IMR-90 (cell line): ENCODE data around the gene UBLCP1. TPM values are rescaled to one million over a fixed set of nuclear protein-coding genes. Genes with fewer than 3 reads are reported as not detected.

Source experiments
- ATAC-seq: fragments of 200-7000 bp; cut with Tn5 transposase; 2 replicates; pipeline ENCODE4 v1.9.1; 2020; ENCODE audit warnings: low read depth, mild to moderate bottlenecking, moderate library complexity
- BruUV-seq: library from RNA; stranded (reverse); fragments of 400-500 nt; replicated peaks from 2 replicates; lab custom pipeline; 2021; lab: Mats Ljungman, UMichigan
- CTCF ChIA-PET: fragments of 300-600 bp; formaldehyde crosslinking; extraction: SDS; loops from one replicate; lab custom pipeline; 2021; ENCODE audit warnings: antibody characterized with exemption; lab: Yijun Ruan, JAX
- POLR2A ChIA-PET: fragments of 300-600 bp; sonication (Branson Sonifier 250); formaldehyde crosslinking; loops from one replicate; lab custom pipeline; 2022; ENCODE audit warnings: antibody characterized with exemption; ENCODE audit not compliant: unreplicated experiment; lab: Charles Lee
- DNase-seq: peaks from one replicate; pipeline ENCODE4 v3.0.0; 2013
- H2AFZ ChIP-seq: replicated peaks from 2 replicates; pipeline ENCODE3; 2013; ENCODE audit warnings: low read length, mild to moderate bottlenecking; ENCODE audit not compliant: poor library complexity
- H2AK5ac ChIP-seq: 2 replicates; pipeline ENCODE4 v1.6.1; 2013; ENCODE audit warnings: low read depth, low read length, inconsistent platforms
- H2AK9ac ChIP-seq: replicated peaks from 2 replicates; pipeline ENCODE3; 2013; ENCODE audit warnings: mild to moderate bottlenecking, low read depth, low read length, moderate library complexity; ENCODE audit not compliant: poor library complexity
- H2BK120ac ChIP-seq: 2 replicates; pipeline ENCODE4 v1.6.1; 2013; ENCODE audit warnings: low read depth, low read length, inconsistent platforms
- H2BK15ac ChIP-seq: 3 replicates; pipeline ENCODE4 v1.6.1; 2013; ENCODE audit warnings: low read depth, low read length, inconsistent platforms
- H2BK20ac ChIP-seq: 2 replicates; pipeline ENCODE4 v1.6.1; 2013; ENCODE audit warnings: low read depth, mild to moderate bottlenecking, inconsistent platforms, low read length, moderate library complexity
- H2BK5ac ChIP-seq: 2 replicates; pipeline ENCODE4 v1.6.1; 2013; ENCODE audit warnings: mild to moderate bottlenecking, low read depth, low read length, inconsistent platforms; ENCODE audit not compliant: poor library complexity, severe bottlenecking
- H3K14ac ChIP-seq: replicated peaks from 2 replicates; pipeline ENCODE4 v1.6.1; 2013; ENCODE audit warnings: low read depth, low read length, inconsistent platforms
- H3K18ac ChIP-seq: 2 replicates; pipeline ENCODE4 v1.6.1; 2013; ENCODE audit warnings: low read depth, low read length, control low read depth
- H3K23ac ChIP-seq: 2 replicates; pipeline ENCODE4 v1.6.1; 2013; ENCODE audit warnings: low read depth, low read length, inconsistent platforms
- H3K27ac ChIP-seq: 2 replicates; pipeline ENCODE4 v1.5.1; 2013; ENCODE audit warnings: mild to moderate bottlenecking, control low read depth, low read length; ENCODE audit not compliant: insufficient read depth
- H3K27me3 ChIP-seq: 2 replicates; pipeline ENCODE4 v1.6.1; 2013; ENCODE audit warnings: low read length; ENCODE audit not compliant: control insufficient read depth, insufficient read depth
- H3K36me3 ChIP-seq: 2 replicates; pipeline ENCODE4 v1.6.1; 2013; ENCODE audit warnings: low read length, mixed read lengths; ENCODE audit not compliant: control insufficient read depth, insufficient read depth
- H3K4ac ChIP-seq: 2 replicates; pipeline ENCODE4 v1.6.1; 2013; ENCODE audit warnings: low read depth, low read length, inconsistent platforms
- H3K4me1 ChIP-seq: 2 replicates; pipeline ENCODE4 v1.6.1; 2013; ENCODE audit warnings: low read length, mixed read lengths; ENCODE audit not compliant: control insufficient read depth, insufficient read depth
- H3K4me2 ChIP-seq: 2 replicates; pipeline ENCODE4 v1.6.1; 2013; ENCODE audit warnings: low read depth, mild to moderate bottlenecking, control low read depth, low read length, moderate library complexity
- H3K4me3 ChIP-seq: 2 replicates; pipeline ENCODE4 v1.5.1; 2013; ENCODE audit warnings: low read depth, mild to moderate bottlenecking, control low read depth, low read length, moderate library complexity; ENCODE audit not compliant: insufficient read depth
- H3K56ac ChIP-seq: 2 replicates; pipeline ENCODE4 v1.6.1; 2013; ENCODE audit warnings: low read length, inconsistent platforms; ENCODE audit not compliant: insufficient read depth; ENCODE audit errors: extremely low read depth
- H3K79me1 ChIP-seq, 2 experiments: 2 replicates each; pipeline ENCODE4 v1.6.1; 2013; ENCODE audit warnings: low read length in 2 of 2, inconsistent platforms in 1 of 2, low read depth in 1 of 2
- H3K9ac ChIP-seq: 2 replicates; pipeline ENCODE4 v1.6.1; 2013; ENCODE audit warnings: low read depth, low read length, control low read depth
- H3K9me1 ChIP-seq: 2 replicates; pipeline ENCODE4 v1.6.1; 2013; ENCODE audit warnings: low read length, inconsistent platforms; ENCODE audit not compliant: insufficient read depth
- H3K9me3 ChIP-seq: 2 replicates; pipeline ENCODE4 v1.6.1; 2013; ENCODE audit warnings: low read length; ENCODE audit not compliant: control insufficient read depth, insufficient read depth
- H4K20me1 ChIP-seq: 2 replicates; pipeline ENCODE4 v1.6.1; 2013; ENCODE audit warnings: low read length, inconsistent platforms; ENCODE audit not compliant: insufficient read depth
- H4K5ac ChIP-seq: 2 replicates; pipeline ENCODE4 v1.6.1; 2013; ENCODE audit warnings: mild to moderate bottlenecking, low read depth, low read length, control low read depth
- H4K8ac ChIP-seq, 2 experiments: 2 replicates each; pipeline ENCODE4 v1.6.1; 2013; ENCODE audit warnings: low read depth in 2 of 2, low read length in 2 of 2, control low read depth in 1 of 2, inconsistent platforms in 1 of 2
- H4K91ac ChIP-seq: 2 replicates; pipeline ENCODE4 v1.6.1; 2013; ENCODE audit warnings: low read depth, low read length, inconsistent platforms; ENCODE audit not compliant: insufficient read depth
- BHLHE40 ChIP-seq: fragments of 150-350 bp; IDR thresholded peaks from 2 replicates; pipeline ENCODE4 v1.6.1; 2016; ENCODE audit warnings: mild to moderate bottlenecking, low read depth, low read length
- CEBPB ChIP-seq: IDR thresholded peaks from 2 replicates; pipeline ENCODE4 v1.6.1; 2012; ENCODE audit warnings: low read depth, low read length, improper control_type of control experiment
- CHD1 ChIP-seq: IDR thresholded peaks from 2 replicates; pipeline ENCODE4 v1.6.1; 2012; ENCODE audit warnings: low read depth, low read length, improper control_type of control experiment
- CTCF ChIP-seq: conservative IDR thresholded peaks from 2 replicates; pipeline ENCODE4 v1.5.1; 2012; ENCODE audit warnings: mild to moderate bottlenecking, low read depth, low read length, improper control_type of control experiment
- ELK1 ChIP-seq: fragments of 150-350 bp; IDR thresholded peaks from 2 replicates; pipeline ENCODE4 v1.6.1; 2016; ENCODE audit warnings: low read depth, mild to moderate bottlenecking, low read length, moderate library complexity, borderline replicate concordance
- FOS ChIP-seq: fragments of 150-350 bp; IDR thresholded peaks from 2 replicates; pipeline ENCODE4 v1.6.1; 2016; ENCODE audit warnings: low read depth, low read length
- MAFK ChIP-seq: IDR thresholded peaks from 2 replicates; pipeline ENCODE4 v1.6.1; 2012; ENCODE audit warnings: low read depth, low read length, improper control_type of control experiment
- MAZ ChIP-seq: IDR thresholded peaks from 2 replicates; pipeline ENCODE4 v1.6.1; 2012; ENCODE audit warnings: low read depth, mild to moderate bottlenecking, low read length, improper control_type of control experiment, moderate library complexity, borderline replicate concordance
- NFE2L2 ChIP-seq: fragments of 150-350 bp; IDR thresholded peaks from 2 replicates; pipeline ENCODE4 v1.6.1; 2016; ENCODE audit warnings: low read depth, mild to moderate bottlenecking, low read length
- POLR2A ChIP-seq: IDR thresholded peaks from 2 replicates; pipeline ENCODE4 v1.6.1; 2012; ENCODE audit warnings: mild to moderate bottlenecking, low read depth, low read length
- RAD21 ChIP-seq: IDR thresholded peaks from 2 replicates; pipeline ENCODE4 v1.6.1; 2012; ENCODE audit warnings: low read length, improper control_type of control experiment
- RCOR1 ChIP-seq: IDR thresholded peaks from 2 replicates; pipeline ENCODE4 v1.6.1; 2012; ENCODE audit warnings: mild to moderate bottlenecking, low read length, improper control_type of control experiment; ENCODE audit not compliant: insufficient replicate concordance
- RFX5 ChIP-seq: IDR thresholded peaks from 2 replicates; pipeline ENCODE4 v1.8.0; 2012; ENCODE audit warnings: low read depth, mild to moderate bottlenecking, low read length, moderate library complexity
- SMC3 ChIP-seq: fragments of 150-350 bp; IDR thresholded peaks from 2 replicates; pipeline ENCODE4 v1.6.1; 2016; ENCODE audit warnings: low read depth, mild to moderate bottlenecking, antibody characterized with exemption, low read length, moderate library complexity
- USF2 ChIP-seq: fragments of 150-350 bp; IDR thresholded peaks from 2 replicates; pipeline ENCODE4 v1.6.1; 2017; ENCODE audit warnings: mild to moderate bottlenecking, antibody characterized with exemption, low read length, low read depth
- WGBS, 2 experiments: methylation state at CpG; one replicate each; pipeline versions ENCODE4 v1.1.5 to v1.1.7; 2013; ENCODE audit warnings: missing lambda C conversion rate in 2 of 2; ENCODE audit not compliant: insufficient read length in 1 of 2; ENCODE audit errors: extremely low coverage in 2 of 2; 5-methylcytosine and 5-hydroxymethylcytosine counted together
- dilution Hi-C: fragments of 300-500 bp; cut with HindIII; formaldehyde crosslinking; loops from one replicate; pipeline ENCODE4 v1.14.3; 2018; ENCODE audit warnings: low sequenced_read_pairs; ENCODE audit not compliant: unreplicated experiment
- in situ Hi-C: fragments of 300-500 bp; cut with MboI; formaldehyde crosslinking; loops from 3 replicates; pipeline ENCODE4 v1.14.3; 2019; ENCODE audit warnings: low sequenced_read_pairs, inconsistent platforms, mixed read lengths
- intact Hi-C: fragments of 100-400 bp; cut with micrococcal nuclease; formaldehyde crosslinking; loops from 2 replicates; pipeline ENCODE4 v1.10.0; 2022
- polyA plus RNA-seq, 3 experiments: library from polyadenylated mRNA; depleted of rRNA; stranded (reverse); fragments of >200 nt; gene quantifications; 2 replicates each; pipeline ENCODE4 v1.2.3, GENCODE V29; 2012; ENCODE audit warnings: low replicate concordance in 1 of 3
- total RNA-seq: library from RNA; depleted of rRNA; stranded (reverse); fragments of >200 nt; gene quantifications from 2 replicates; pipeline ENCODE4 v1.2.3, GENCODE V29; 2012

The UBLCP1 gene
- total and polyA plus RNA-seq, 2 of the 4 experiments (the other 2 are of a cell fraction) = 11.7 to 17.5 TPM

GRCh38 chr5:159257629-159258283 is 5.3 kb upstream of the UBLCP1 start:
- Histone ChIP-seq H3K27ac (no peak overlapping the region), H3K9me3 (no peaks in the 10 kb centered on the region), H3K56ac (no peak overlapping the region), H3K9ac (no peak overlapping the region), H4K91ac (no peak overlapping the region), H4K8ac (no peak overlapping the region), H2AK9ac (no peak overlapping the region), H2BK15ac (no peak overlapping the region), H2AFZ (no peak overlapping the region), H3K18ac (no peak overlapping the region), H2BK20ac (no peak overlapping the region), H2BK120ac (no peak overlapping the region), H2BK5ac (no peak overlapping the region), H2AK5ac (no peak overlapping the region), H4K5ac (no peak overlapping the region), H3K4me1 (peaks cover 3% of the 10 kb centered on the region; the same call in 1 of the 2 replicates), H3K4me3 (no peak overlapping the region), H3K9me1 (peaks cover 3% of the 10 kb centered on the region; the same call in 1 of the 2 replicates), H3K36me3 (no peaks in the 10 kb centered on the region), H3K4ac (no peak overlapping the region), H3K23ac (no peak overlapping the region), H3K4me2 (no peak overlapping the region), H3K14ac (no peak overlapping the region), H4K20me1 (no peaks in the 10 kb centered on the region), H3K27me3 (no peaks in the 10 kb centered on the region; the same call in 1 of the 2 replicates), H3K79me1 (peaks cover 5 to 6% of the 10 kb centered on the region in 2 experiments)
- DNase-seq (no peak), ATAC-seq (no peak)
- 59% methylated on average over 2 of the region's 6 CpGs; no CpG with 5 or more reads in 1 of the 2 experiments for WGBS, 2 experiments
- in situ Hi-C loops (no loop called here), intact Hi-C loops (no loop called here), dilution Hi-C loops (loop anchor here (25.0 kb wide), 1 partner anchor 95 kb away; no protein-coding TSS in a partner anchor)
- POLR2A ChIA-PET = no interaction called here
- BruUV-seq = no TSS peak
- CTCF ChIA-PET = interaction anchor here (0.6 kb wide), 1 partner anchor 250 kb away, joined by 4 read pairs; no protein-coding TSS in a partner anchor
- TF ChIP-seq MAFK = no peak
- TF ChIP-seq NFE2L2 = no peak
- no peak for TF ChIP-seq SMC3
- TF ChIP-seq CHD1 = no peak
- no peak for TF ChIP-seq RCOR1
- TF ChIP-seq ELK1 = no peak
- no peak for TF ChIP-seq USF2
- TF ChIP-seq MAZ = no peak
- no peak for TF ChIP-seq BHLHE40
- TF ChIP-seq POLR2A = no peak
- TF ChIP-seq RAD21 = no peak
- TF ChIP-seq FOS = no peak
- no peak for TF ChIP-seq CTCF
- TF ChIP-seq RFX5 = no peak
- TF ChIP-seq CEBPB = no peak
